ENCODE results near the gene MOGAT1.

Gene MOGAT1

GRCh38 chr2:222652491-222653255 is 18.8 kb upstream of the MOGAT1 start:
- Histone ChIP-seq H3K4me2 (ENCODE audit: low read depth, low read length, poor library complexity, severe bottlenecking) (peak overlapping the region; percentile 99), H3K27ac (ENCODE audit: low read depth, low read length) (peak overlapping the region; percentile 25; the same call in 1 of the 2 replicates), H3K9me3 (ENCODE audit: insufficient read depth, low read length) (no peaks in the 10 kb centered on the region), H3K79me2 (ENCODE audit: insufficient read depth, low read length) (peaks cover 79% of the 10 kb centered on the region), H4K20me1 (ENCODE audit: low read depth, low read length) (peaks cover 5% of the 10 kb centered on the region; the same call in 1 of the 2 replicates), H3K4me3 (ENCODE audit: insufficient read depth, low read length, poor library complexity, severe bottlenecking) (no peak overlapping the region), H3K9ac (ENCODE audit: low read length) (peak overlapping the region; percentile 16; the same call in 1 of the 2 replicates), H3K27me3 (ENCODE audit: low read length) (no peaks in the 10 kb centered on the region), H3F3A (ENCODE audit: insufficient read depth) (peaks cover 8% of the 10 kb centered on the region), H3K9me2 (replicated peaks; ENCODE audit: insufficient read depth, low read length) (no peaks in the 10 kb centered on the region), H2AFZ (ENCODE audit: low read depth, low read length, severe bottlenecking) (no peak overlapping the region), H3K36me3 (ENCODE audit: low read length) (no peaks in the 10 kb centered on the region)
- TF ChIP-seq CTCF (IDR thresholded peaks at IDR 0.05; ENCODE audit: insufficient read depth, low read length, poor library complexity, severe bottlenecking) = no peak
- no peak for TF ChIP-seq EZH2phosphoT487 (conservative IDR thresholded peaks at IDR 0.05; ENCODE audit: low read length)

- Histone ChIP-seq H3F3A (ENCODE audit: insufficient read depth) (peaks cover 8% of the 10 kb centered on the region), H3K27ac (ENCODE audit: low read depth, low read length) (peak overlapping the region; percentile 25; the same call in 1 of the 2 replicates), H3K9me3 (ENCODE audit: insufficient read depth, low read length) (no peaks in the 10 kb centered on the region), H3K9me2 (replicated peaks; ENCODE audit: insufficient read depth, low read length) (no peaks in the 10 kb centered on the region), H3K9ac (ENCODE audit: low read length) (peak overlapping the region; percentile 95; the same call in 1 of the 2 replicates), H3K79me2 (ENCODE audit: insufficient read depth, low read length) (peaks cover 77% of the 10 kb centered on the region), H3K36me3 (ENCODE audit: low read length) (no peaks in the 10 kb centered on the region), H2AFZ (ENCODE audit: low read depth, low read length, severe bottlenecking) (no peak overlapping the region), H3K4me2 (ENCODE audit: low read depth, low read length, poor library complexity, severe bottlenecking) (peak overlapping the region; percentile 99), H3K4me3 (ENCODE audit: insufficient read depth, low read length, poor library complexity, severe bottlenecking) (no peak overlapping the region), H4K20me1 (ENCODE audit: low read depth, low read length) (peaks cover 5% of the 10 kb centered on the region; the same call in 1 of the 2 replicates), H3K27me3 (ENCODE audit: low read length) (no peaks in the 10 kb centered on the region)
- TF ChIP-seq CTCF (IDR thresholded peaks at IDR 0.05; ENCODE audit: insufficient read depth, low read length, poor library complexity, severe bottlenecking) = no peak
- TF ChIP-seq EZH2phosphoT487 (conservative IDR thresholded peaks at IDR 0.05; ENCODE audit: low read length) = no peak
Observed at GRCh38 chr2:222653280-222653679, 18.2 kb upstream of the MOGAT1 start.

- H3K27ac ChIP-seq (ENCODE audit: low read depth, low read length) = peak within 1 kb of the TSS; percentile 89
- no peaks in the 10 kb centered on the region for H3K27me3 ChIP-seq (ENCODE audit: low read length)
- H3K9ac ChIP-seq (ENCODE audit: low read length) = peak within 1 kb of the TSS; percentile 95
- peaks cover 54% of the 10 kb centered on the region for H3K79me2 ChIP-seq (ENCODE audit: insufficient read depth, low read length)
- no peaks in the 10 kb centered on the region for H3K9me3 ChIP-seq (ENCODE audit: insufficient read depth, low read length)
- H3K4me2 ChIP-seq (ENCODE audit: low read depth, low read length, poor library complexity, severe bottlenecking) = peak within 1 kb of the TSS; percentile 99
- no peaks in the 10 kb centered on the region for H3K9me2 ChIP-seq (replicated peaks; ENCODE audit: insufficient read depth, low read length)
- H3F3A ChIP-seq (ENCODE audit: insufficient read depth) = peaks cover 8% of the 10 kb centered on the region
- H2AFZ ChIP-seq (ENCODE audit: low read depth, low read length, severe bottlenecking) = peak within 1 kb of the TSS; percentile 52
- no peaks in the 10 kb centered on the region for H4K20me1 ChIP-seq (ENCODE audit: low read depth, low read length)
- no peak for TF ChIP-seq CTCF (IDR thresholded peaks at IDR 0.05; ENCODE audit: insufficient read depth, low read length, poor library complexity, severe bottlenecking)
- no peak for TF ChIP-seq EZH2phosphoT487 (conservative IDR thresholded peaks at IDR 0.05; ENCODE audit: low read length)
- H3K4me3 ChIP-seq (ENCODE audit: insufficient read depth, low read length, poor library complexity, severe bottlenecking) = peak within 1 kb of the TSS; percentile 79
- no peaks in the 10 kb centered on the region for H3K36me3 ChIP-seq (ENCODE audit: low read length)
Observed at GRCh38 chr2:222655787-222656525, 15.5 kb upstream of the MOGAT1 start, which contains the start of gene FARSB. TSS of gene FARSB (minus strand) at chr2:222656092. CDS start at chr2:222656073, 19 bp downstream.

All from SU-DHL-6 (cell line).